ENCODE measurements around the gene NLRP13. TPM values are rescaled to one million over a fixed set of nuclear protein-coding genes. Genes with fewer than 3 reads are reported as not detected.
"Not testable (repeated sequence)": the region's sequence is repeated elsewhere in the genome, so short reads cannot be mapped to it uniquely, and the experiment has no call there.

The NLRP13 gene, protein sequence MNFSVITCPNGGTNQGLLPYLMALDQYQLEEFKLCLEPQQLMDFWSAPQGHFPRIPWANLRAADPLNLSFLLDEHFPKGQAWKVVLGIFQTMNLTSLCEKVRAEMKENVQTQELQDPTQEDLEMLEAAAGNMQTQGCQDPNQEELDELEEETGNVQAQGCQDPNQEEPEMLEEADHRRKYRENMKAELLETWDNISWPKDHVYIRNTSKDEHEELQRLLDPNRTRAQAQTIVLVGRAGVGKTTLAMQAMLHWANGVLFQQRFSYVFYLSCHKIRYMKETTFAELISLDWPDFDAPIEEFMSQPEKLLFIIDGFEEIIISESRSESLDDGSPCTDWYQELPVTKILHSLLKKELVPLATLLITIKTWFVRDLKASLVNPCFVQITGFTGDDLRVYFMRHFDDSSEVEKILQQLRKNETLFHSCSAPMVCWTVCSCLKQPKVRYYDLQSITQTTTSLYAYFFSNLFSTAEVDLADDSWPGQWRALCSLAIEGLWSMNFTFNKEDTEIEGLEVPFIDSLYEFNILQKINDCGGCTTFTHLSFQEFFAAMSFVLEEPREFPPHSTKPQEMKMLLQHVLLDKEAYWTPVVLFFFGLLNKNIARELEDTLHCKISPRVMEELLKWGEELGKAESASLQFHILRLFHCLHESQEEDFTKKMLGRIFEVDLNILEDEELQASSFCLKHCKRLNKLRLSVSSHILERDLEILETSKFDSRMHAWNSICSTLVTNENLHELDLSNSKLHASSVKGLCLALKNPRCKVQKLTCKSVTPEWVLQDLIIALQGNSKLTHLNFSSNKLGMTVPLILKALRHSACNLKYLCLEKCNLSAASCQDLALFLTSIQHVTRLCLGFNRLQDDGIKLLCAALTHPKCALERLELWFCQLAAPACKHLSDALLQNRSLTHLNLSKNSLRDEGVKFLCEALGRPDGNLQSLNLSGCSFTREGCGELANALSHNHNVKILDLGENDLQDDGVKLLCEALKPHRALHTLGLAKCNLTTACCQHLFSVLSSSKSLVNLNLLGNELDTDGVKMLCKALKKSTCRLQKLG
- polyA plus RNA-seq (2013, experiment 1 of 2) = not detected
- not detected for polyA plus RNA-seq (2013, experiment 2 of 2)

DNA sequence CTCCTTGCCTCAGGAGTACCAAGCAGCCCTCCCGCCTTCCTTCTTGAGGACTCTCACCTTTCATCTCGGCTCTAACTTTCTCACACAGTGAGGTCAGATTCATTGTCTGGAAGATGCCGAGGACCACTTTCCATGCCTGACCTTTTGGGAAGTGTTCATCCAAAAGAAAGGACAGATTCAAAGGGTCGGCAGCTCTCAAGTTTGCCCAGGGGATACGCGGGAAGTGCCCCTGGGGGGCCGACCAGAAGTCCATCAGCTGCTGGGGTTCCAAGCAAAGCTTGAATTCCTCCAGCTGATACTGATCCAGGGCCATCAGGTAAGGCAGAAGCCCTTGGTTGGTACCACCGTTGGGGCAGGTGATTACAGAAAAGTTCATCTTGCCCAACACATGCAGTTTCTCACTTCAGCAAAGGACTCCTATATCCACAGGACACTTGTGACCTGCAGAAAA, at the start of gene NLRP13:
TSS of gene NLRP13 (minus strand) at position 401 of the 451 bp plus-strand sequence. CDS start at position 376, 25 bp downstream.
- Histone ChIP-seq H3K36me3 (ENCODE audit: control insufficient read depth, insufficient read depth, low read length) (no peaks in the 10 kb centered on the region), H3K9me3 (ENCODE audit: control insufficient read depth, low read length) (peaks cover 46% of the 10 kb centered on the region), H3K4me3 (ENCODE audit: extremely low read depth, insufficient read depth, low read length, poor library complexity, severe bottlenecking) (no peak within 1 kb of the TSS), H3K4me1 (ENCODE audit: control insufficient read depth, insufficient read depth, low read length, poor library complexity, severe bottlenecking) (no peaks in the 10 kb centered on the region), H3K27ac (ENCODE audit: low read depth, low read length, severe bottlenecking) (no peak within 1 kb of the TSS)
- WGBS, 2 experiments (ENCODE audit: insufficient coverage in 2 of 2) = 66 to 87% methylated on average over 6 of the region's 8 CpGs

DNA sequence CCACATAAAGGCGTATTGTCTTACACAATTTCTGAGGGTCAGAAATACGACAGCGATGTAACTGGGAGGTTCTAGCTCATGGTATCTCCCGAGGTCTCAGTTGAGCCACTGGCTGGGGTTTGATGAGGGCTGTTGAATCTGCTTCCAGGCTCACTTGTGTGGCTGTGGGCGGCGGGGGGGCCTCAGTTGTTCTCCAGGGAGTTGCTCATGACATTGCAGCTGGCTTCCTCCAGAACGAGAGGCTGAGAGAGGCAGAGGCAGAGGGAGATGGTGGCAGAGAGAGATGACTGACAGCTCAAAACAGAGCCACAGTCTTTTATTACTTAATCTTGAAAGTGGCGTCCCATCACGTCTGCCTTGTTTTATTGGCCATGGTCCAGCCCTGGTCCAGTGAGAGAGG, 48.3 kb upstream of the NLRP13 start:
- Histone ChIP-seq H3K9me3 (ENCODE audit: control insufficient read depth, low read length) (peaks cover 41% of the 10 kb centered on the region), H3K36me3 (ENCODE audit: control insufficient read depth, insufficient read depth, low read length) (no peaks in the 10 kb centered on the region), H3K4me1 (ENCODE audit: control insufficient read depth, insufficient read depth, low read length, poor library complexity, severe bottlenecking) (no peaks in the 10 kb centered on the region), H3K4me3 (ENCODE audit: extremely low read depth, insufficient read depth, low read length, poor library complexity, severe bottlenecking) (no peak overlapping the region), H3K27ac (ENCODE audit: low read depth, low read length, severe bottlenecking) (no peak overlapping the region)
- WGBS, 2 experiments (ENCODE audit: insufficient coverage in 2 of 2) = 74 to 82% methylated on average over 6 to 7 of the region's 9 CpGs

DNA sequence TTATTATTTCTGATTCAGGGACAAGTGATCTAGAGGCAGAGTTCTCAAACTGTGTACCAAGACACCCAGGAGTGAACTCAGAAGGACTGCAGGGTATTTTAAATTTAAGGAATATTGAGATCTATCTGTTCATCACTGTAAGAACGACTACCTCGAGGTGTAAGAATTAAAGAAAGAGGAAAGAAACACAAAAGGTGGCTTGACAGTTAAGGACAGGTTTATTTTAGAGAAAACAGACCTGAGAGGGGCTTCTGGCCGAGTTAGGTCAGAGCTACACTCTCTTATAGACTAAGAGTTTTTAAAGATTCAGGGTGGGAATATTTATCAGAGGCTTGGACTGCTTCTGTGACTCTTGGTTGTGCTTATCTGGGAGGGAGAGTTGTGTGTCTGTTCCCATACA, 41.8 kb upstream of the NLRP13 start:
- H3K27ac ChIP-seq (ENCODE audit: low read depth, low read length, severe bottlenecking) = no peak overlapping the region
- WGBS, 2 experiments (ENCODE audit: insufficient coverage in 2 of 2) = 28 to 74% methylated on average over 2 of the region's 3 CpGs
- no peaks in the 10 kb centered on the region for H3K4me1 ChIP-seq (ENCODE audit: control insufficient read depth, insufficient read depth, low read length, poor library complexity, severe bottlenecking)
- peaks cover 44% of the 10 kb centered on the region for H3K9me3 ChIP-seq (ENCODE audit: control insufficient read depth, low read length)
- H3K4me3 ChIP-seq (ENCODE audit: extremely low read depth, insufficient read depth, low read length, poor library complexity, severe bottlenecking) = no peak overlapping the region
- H3K36me3 ChIP-seq (ENCODE audit: control insufficient read depth, insufficient read depth, low read length) = no peaks in the 10 kb centered on the region

DNA sequence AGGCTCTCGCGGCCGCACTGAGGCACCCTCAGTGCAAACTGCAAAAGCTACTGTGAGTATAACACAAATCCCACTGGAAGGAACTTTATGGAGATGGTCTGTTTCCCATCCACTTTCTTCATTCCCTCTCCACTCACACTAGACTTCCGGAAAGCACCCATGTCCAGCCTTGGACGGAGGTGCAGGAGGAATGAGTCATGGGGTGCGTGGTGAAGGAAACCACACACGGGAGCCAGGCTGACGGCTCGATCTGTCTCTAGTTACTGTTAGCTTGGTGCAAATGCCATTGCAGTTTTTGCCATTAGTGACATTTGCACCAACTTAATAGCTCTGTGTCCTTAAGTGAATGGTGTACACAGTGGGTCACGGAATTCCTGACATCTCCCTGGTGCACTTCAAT, 30.1 kb upstream of the NLRP13 start:
- Histone ChIP-seq H3K36me3 (ENCODE audit: control insufficient read depth, insufficient read depth, low read length) (no peaks in the 10 kb centered on the region), H3K27ac (ENCODE audit: low read depth, low read length, severe bottlenecking) (no peak overlapping the region), H3K9me3 (ENCODE audit: control insufficient read depth, low read length) (peaks cover 55% of the 10 kb centered on the region), H3K4me1 (ENCODE audit: control insufficient read depth, insufficient read depth, low read length, poor library complexity, severe bottlenecking) (no peaks in the 10 kb centered on the region), H3K4me3 (ENCODE audit: extremely low read depth, insufficient read depth, low read length, poor library complexity, severe bottlenecking) (no peak overlapping the region)
- 87% methylated on average over 8 to 9 of the region's 10 CpGs for WGBS, 2 experiments (ENCODE audit: insufficient coverage in 2 of 2)

DNA sequence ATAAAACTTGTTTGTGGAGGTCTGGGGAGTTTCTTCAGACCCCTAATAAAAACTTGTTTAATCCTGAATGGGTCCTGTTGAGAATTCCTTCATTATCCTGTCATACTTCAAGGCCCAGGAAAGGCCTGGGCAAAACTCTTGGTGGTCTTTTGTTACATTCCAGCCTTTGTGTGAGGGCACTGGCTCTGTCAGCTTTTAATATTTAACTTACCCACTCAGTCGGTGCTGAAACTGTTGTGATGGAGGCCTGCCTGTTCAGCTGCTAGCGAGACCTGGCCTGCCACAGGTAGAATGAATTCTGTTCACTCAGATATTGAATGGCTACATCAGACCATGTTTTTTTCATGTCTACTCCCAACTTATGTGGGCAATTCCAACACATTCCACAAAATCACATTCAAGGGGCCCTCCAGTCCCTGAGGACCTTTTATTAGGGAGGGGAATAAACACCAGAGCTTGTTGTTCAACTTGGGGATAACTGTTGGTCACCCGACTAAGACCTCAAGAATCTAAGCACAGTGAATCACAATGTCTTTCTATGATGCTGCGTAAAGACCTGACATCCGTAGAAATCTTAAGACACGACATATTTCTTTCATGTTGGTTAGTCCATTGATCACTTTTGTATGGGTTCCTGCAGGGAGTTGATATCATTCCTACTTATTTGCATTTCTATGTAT, 28.0 kb upstream of the NLRP13 start:
- 68 to 76% methylated on average over 4 to 6 of the region's 6 CpGs for WGBS, 2 experiments (ENCODE audit: insufficient coverage in 2 of 2)
- Histone ChIP-seq H3K4me1 (ENCODE audit: control insufficient read depth, insufficient read depth, low read length, poor library complexity, severe bottlenecking) (no peaks in the 10 kb centered on the region), H3K36me3 (ENCODE audit: control insufficient read depth, insufficient read depth, low read length) (no peaks in the 10 kb centered on the region), H3K9me3 (ENCODE audit: control insufficient read depth, low read length) (peaks cover 61% of the 10 kb centered on the region), H3K4me3 (ENCODE audit: extremely low read depth, insufficient read depth, low read length, poor library complexity, severe bottlenecking) (no peak overlapping the region), H3K27ac (ENCODE audit: low read depth, low read length, severe bottlenecking) (no peak overlapping the region)

DNA sequence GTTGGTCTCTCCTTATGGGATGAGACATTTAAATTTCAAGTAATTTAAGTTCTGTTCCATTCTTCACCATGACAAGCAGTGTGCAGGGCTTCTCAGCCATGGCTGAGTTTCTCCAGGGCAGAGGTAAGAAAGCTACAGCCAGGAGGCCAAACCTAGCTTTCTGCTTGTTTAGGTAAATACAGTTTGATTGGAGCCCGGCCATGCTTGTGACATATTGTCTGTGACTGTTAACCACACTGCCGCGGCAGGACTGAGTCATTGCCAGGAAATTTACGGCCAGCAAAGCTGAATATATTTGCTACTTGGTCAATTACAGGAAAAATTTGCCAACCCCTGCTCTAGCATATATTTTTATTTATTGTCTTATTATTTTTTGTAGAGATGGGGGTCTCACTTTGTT, 26.2 kb upstream of the NLRP13 start:
- peaks cover 49% of the 10 kb centered on the region for H3K9me3 ChIP-seq (ENCODE audit: control insufficient read depth, low read length)
- no peaks in the 10 kb centered on the region for H3K4me1 ChIP-seq (ENCODE audit: control insufficient read depth, insufficient read depth, low read length, poor library complexity, severe bottlenecking)
- no peaks in the 10 kb centered on the region for H3K36me3 ChIP-seq (ENCODE audit: control insufficient read depth, insufficient read depth, low read length)
- 92 to 96% methylated on average over 3 of the region's 4 CpGs for WGBS, 2 experiments (ENCODE audit: insufficient coverage in 2 of 2)
- H3K27ac ChIP-seq (ENCODE audit: low read depth, low read length, severe bottlenecking) = no peak overlapping the region
- no peak overlapping the region for H3K4me3 ChIP-seq (ENCODE audit: extremely low read depth, insufficient read depth, low read length, poor library complexity, severe bottlenecking)

DNA sequence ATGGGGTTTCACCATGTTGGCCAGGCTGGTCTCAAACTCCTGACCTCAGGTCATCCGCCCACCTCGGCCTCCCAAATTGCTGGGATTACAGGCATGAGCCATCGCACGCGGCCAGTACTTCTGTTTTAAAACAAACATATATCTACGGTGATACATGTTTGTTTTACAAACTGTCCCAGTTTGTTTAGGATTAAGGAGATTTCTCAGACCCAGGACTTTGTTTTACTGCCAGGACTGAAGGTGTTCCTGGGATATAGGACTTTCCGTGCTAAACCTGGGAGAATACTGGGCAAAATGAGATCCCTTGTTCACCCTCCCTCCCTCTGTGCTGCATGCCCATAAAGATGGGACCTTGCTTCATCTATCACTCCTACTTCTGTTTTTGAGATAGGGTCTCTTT, 24.3 kb upstream of the NLRP13 start:
- 81 to 88% methylated on average over 5 to 6 of the region's 7 CpGs for WGBS, 2 experiments (ENCODE audit: insufficient coverage in 2 of 2)
- H3K4me1 ChIP-seq (ENCODE audit: control insufficient read depth, insufficient read depth, low read length, poor library complexity, severe bottlenecking) = no peaks in the 10 kb centered on the region
- H3K9me3 ChIP-seq (ENCODE audit: control insufficient read depth, low read length) = peaks cover 51% of the 10 kb centered on the region
- H3K36me3 ChIP-seq (ENCODE audit: control insufficient read depth, insufficient read depth, low read length) = no peaks in the 10 kb centered on the region
- no peak overlapping the region for H3K27ac ChIP-seq (ENCODE audit: low read depth, low read length, severe bottlenecking)
- H3K4me3 ChIP-seq (ENCODE audit: extremely low read depth, insufficient read depth, low read length, poor library complexity, severe bottlenecking) = no peak overlapping the region

DNA sequence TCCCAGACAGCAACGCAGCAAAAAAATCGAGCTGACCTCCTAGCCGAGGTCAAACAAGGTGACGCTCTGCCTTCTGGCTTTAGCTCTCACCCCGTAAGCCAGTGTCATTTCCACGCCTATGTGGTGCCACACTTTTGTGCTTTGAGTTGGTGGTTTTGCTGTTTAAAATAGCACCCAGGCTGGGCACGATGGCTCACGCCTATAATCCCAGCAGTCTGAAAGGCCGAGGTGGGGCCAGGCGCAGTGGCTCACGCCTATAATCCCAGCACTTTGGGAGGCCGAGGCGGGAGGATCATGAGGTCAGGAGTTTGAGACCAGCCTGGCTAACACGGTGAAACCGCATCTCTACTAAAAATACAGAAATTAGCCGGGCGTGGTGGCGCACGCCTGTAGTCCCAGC, 18.4 kb upstream of the NLRP13 start:
- H3K9me3 ChIP-seq (ENCODE audit: control insufficient read depth, low read length) = peaks cover 59% of the 10 kb centered on the region
- H3K4me3 ChIP-seq (ENCODE audit: extremely low read depth, insufficient read depth, low read length, poor library complexity, severe bottlenecking); H3K27ac ChIP-seq (ENCODE audit: low read depth, low read length, severe bottlenecking); H3K4me1 ChIP-seq (ENCODE audit: control insufficient read depth, insufficient read depth, low read length, poor library complexity, severe bottlenecking); H3K36me3 ChIP-seq (ENCODE audit: control insufficient read depth, insufficient read depth, low read length): not testable (repeated sequence)
- WGBS, 2 experiments (ENCODE audit: insufficient coverage in 2 of 2) = 79 to 86% methylated on average over 15 to 18 of the region's 19 CpGs

DNA sequence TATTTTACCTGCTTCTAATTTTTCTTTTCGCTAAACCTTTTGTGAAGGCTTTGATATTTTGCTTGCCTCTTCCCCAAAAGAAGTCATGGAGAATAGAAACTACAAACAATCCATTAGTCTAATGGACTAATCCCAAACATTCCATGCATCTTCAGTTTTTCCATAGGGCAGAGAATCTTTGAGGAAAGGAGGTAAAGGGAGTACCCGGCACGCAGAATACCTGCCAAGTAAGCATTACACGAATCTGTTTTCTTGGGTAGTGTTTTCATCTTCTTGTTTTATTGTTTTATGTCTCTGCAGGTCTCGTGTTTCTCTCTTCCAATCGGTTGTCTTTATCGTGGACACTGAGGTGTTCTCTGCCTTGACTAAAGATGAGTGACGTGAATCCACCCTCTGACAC, 15.4 kb upstream of the NLRP13 start, which contains the start of gene NLRP8:
TSS of gene NLRP8 (plus strand) at position 301 of the 400 bp plus-strand sequence.
- Histone ChIP-seq H3K4me1 (ENCODE audit: control insufficient read depth, insufficient read depth, low read length, poor library complexity, severe bottlenecking) (no peaks in the 10 kb centered on the region), H3K4me3 (ENCODE audit: extremely low read depth, insufficient read depth, low read length, poor library complexity, severe bottlenecking) (no peak within 1 kb of the TSS), H3K27ac (ENCODE audit: low read depth, low read length, severe bottlenecking) (no peak within 1 kb of the TSS), H3K36me3 (ENCODE audit: control insufficient read depth, insufficient read depth, low read length) (no peaks in the 10 kb centered on the region), H3K9me3 (ENCODE audit: control insufficient read depth, low read length) (peaks cover 58% of the 10 kb centered on the region)
- 41 to 68% methylated on average over 3 to 5 of the region's 8 CpGs for WGBS, 2 experiments (ENCODE audit: insufficient coverage in 2 of 2)

DNA sequence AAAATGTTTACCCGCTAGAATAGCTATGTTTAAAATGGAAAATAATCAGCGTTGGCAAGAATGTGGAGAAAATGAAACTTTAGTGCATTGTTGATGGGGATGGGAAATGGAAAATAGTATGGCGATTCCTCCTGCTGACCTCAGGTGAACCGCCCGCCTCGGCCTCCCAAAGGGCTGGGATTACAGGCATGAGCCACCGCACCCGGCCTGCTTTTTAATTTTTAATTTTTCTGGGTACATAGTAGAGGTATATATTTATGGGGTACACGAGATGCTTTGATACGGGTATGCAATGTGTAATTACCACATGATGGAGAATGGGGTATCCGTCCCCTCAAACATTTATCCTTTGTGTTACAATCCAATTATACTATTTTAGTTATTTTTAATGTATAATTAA, 8.2 kb upstream of the NLRP13 start:
- H3K4me1 ChIP-seq (ENCODE audit: control insufficient read depth, insufficient read depth, low read length, poor library complexity, severe bottlenecking) = no peaks in the 10 kb centered on the region
- H3K36me3 ChIP-seq (ENCODE audit: control insufficient read depth, insufficient read depth, low read length) = no peaks in the 10 kb centered on the region
- peaks cover 47% of the 10 kb centered on the region for H3K9me3 ChIP-seq (ENCODE audit: control insufficient read depth, low read length)
- H3K4me3 ChIP-seq (ENCODE audit: extremely low read depth, insufficient read depth, low read length, poor library complexity, severe bottlenecking) = no peak overlapping the region
- 83 to 89% methylated on average over 7 to 8 of the region's 11 CpGs for WGBS, 2 experiments (ENCODE audit: insufficient coverage in 2 of 2)
- H3K27ac ChIP-seq (ENCODE audit: low read depth, low read length, severe bottlenecking) = no peak overlapping the region

All from mesodermal cell (in vitro differentiated cells).